Measurements from ENCODE around the gene COMT. TPM values are rescaled to one million over a fixed set of nuclear protein-coding genes. Genes with fewer than 3 reads are reported as not detected.

COMT gene
- total RNA-seq, 1 experiment from 2014 or later = 585 TPM

GRCh38 chr22:20011123-20011992 lies 69.8 kb downstream of the COMT start:
- DNase-seq (ENCODE audit: low read depth) = no peak
- in situ Hi-C loops (cut with HindIII; ENCODE audit: low pct_unique_long_range_greater_than_20kb, low sequenced_read_pairs) = no loop called here

GRCh38 chr22:20011993-20012740 lies 70.6 kb downstream of the COMT start:
- in situ Hi-C loops (cut with HindIII; ENCODE audit: low pct_unique_long_range_greater_than_20kb, low sequenced_read_pairs) = no loop called here
- no peak for DNase-seq (ENCODE audit: low read depth)

- in situ Hi-C loops (cut with HindIII; ENCODE audit: low pct_unique_long_range_greater_than_20kb, low sequenced_read_pairs) = no loop called here
Measured at GRCh38 chr22:20012741-20013331, 71.3 kb downstream of the COMT start.

GRCh38 chr22:20013382-20013871 lies 71.9 kb downstream of the COMT start:
- DNase-seq (ENCODE audit: low read depth) = no peak
- in situ Hi-C loops (cut with HindIII; ENCODE audit: low pct_unique_long_range_greater_than_20kb, low sequenced_read_pairs) = no loop called here

More at GRCh38 chr22:20012741-20013331, 71.3 kb downstream of the COMT start:
- DNase-seq (ENCODE audit: low read depth) = no peak

- in situ Hi-C loops (cut with HindIII; ENCODE audit: low pct_unique_long_range_greater_than_20kb, low sequenced_read_pairs) = no loop called here
- no peak for DNase-seq (ENCODE audit: low read depth)
Measured at GRCh38 chr22:20014526-20015186, 73.1 kb downstream of the COMT start.

GRCh38 chr22:20015187-20015625 lies 73.6 kb downstream of the COMT start:
- in situ Hi-C loops (cut with HindIII; ENCODE audit: low pct_unique_long_range_greater_than_20kb, low sequenced_read_pairs) = no loop called here
- no peak for DNase-seq (ENCODE audit: low read depth)

- in situ Hi-C loops (cut with HindIII; ENCODE audit: low pct_unique_long_range_greater_than_20kb, low sequenced_read_pairs) = no loop called here
- DNase-seq (ENCODE audit: low read depth) = no peak
Measured at GRCh38 chr22:20015971-20016733, 74.6 kb downstream of the COMT start.

- DNase-seq (ENCODE audit: low read depth) = peak; percentile 84
Measured at GRCh38 chr22:20016734-20017621, 75.4 kb downstream of the COMT start, which contains the start of gene ARVCF. Gene ARVCF, minus strand, starts transcription at chr22:20016823. Its CDS starts 26,029 bp downstream, at chr22:19990794.

GRCh38 chr22:20017622-20017958 lies 76.0 kb downstream of the COMT start:
- no peak for DNase-seq (ENCODE audit: low read depth)
- in situ Hi-C loops (cut with HindIII; ENCODE audit: low pct_unique_long_range_greater_than_20kb, low sequenced_read_pairs) = no loop called here

More at GRCh38 chr22:20016734-20017621, 75.4 kb downstream of the COMT start, which contains the start of gene ARVCF:
- in situ Hi-C loops (cut with HindIII; ENCODE audit: low pct_unique_long_range_greater_than_20kb, low sequenced_read_pairs) = no loop called here

GRCh38 chr22:20018001-20018400 lies 76.4 kb downstream of the COMT start:
- in situ Hi-C loops (cut with HindIII; ENCODE audit: low pct_unique_long_range_greater_than_20kb, low sequenced_read_pairs) = no loop called here
- no peak for DNase-seq (ENCODE audit: low read depth)

Other genes starting within 250 kb of the COMT start
- gene SEPTIN5, start 227.3 kb upstream of the COMT start, total RNA-seq (2014; rRNA removed; shearing (Covaris generic); ENCODE audit: low replicate concordance) = 37.8 and 46.2 TPM in 2 replicates
- gene GP1BB, start 218.2 kb upstream of the COMT start, total RNA-seq (2014; rRNA removed; shearing (Covaris generic); ENCODE audit: low replicate concordance) = 11.2 and 12.3 TPM in 2 replicates
- 0.68 TPM in 1 of 2 replicates, not detected in the other for gene TBX1, start 181.0 kb upstream of the COMT start, total RNA-seq (2014; rRNA removed; shearing (Covaris generic); ENCODE audit: low replicate concordance)
- 42.7 and 52.6 TPM in 2 replicates for gene GNB1L, start 86.9 kb upstream of the COMT start, total RNA-seq (2014; rRNA removed; shearing (Covaris generic); ENCODE audit: low replicate concordance)
- 4.2 and 6.6 TPM in 2 replicates for gene RTL10, start 86.9 kb upstream of the COMT start, total RNA-seq (2014; rRNA removed; shearing (Covaris generic); ENCODE audit: low replicate concordance)
- gene TXNRD2, start within 50 bp of the COMT start, total RNA-seq (2014; rRNA removed; shearing (Covaris generic); ENCODE audit: low replicate concordance) = 53.0 and 54.5 TPM in 2 replicates
- gene ARVCF, start 75.1 kb downstream of the COMT start, total RNA-seq (2014; rRNA removed; shearing (Covaris generic); ENCODE audit: low replicate concordance) = 3.6 and 15.2 TPM in 2 replicates
- 26.6 and 55.2 TPM in 2 replicates for gene TANGO2, start 79.3 kb downstream of the COMT start, total RNA-seq (2014; rRNA removed; shearing (Covaris generic); ENCODE audit: low replicate concordance)
- gene DGCR8, start 138.5 kb downstream of the COMT start, total RNA-seq (2014; rRNA removed; shearing (Covaris generic); ENCODE audit: low replicate concordance) = 8.8 and 26.8 TPM in 2 replicates
- gene RANBP1, start 174.3 kb downstream of the COMT start, total RNA-seq (2014; rRNA removed; shearing (Covaris generic); ENCODE audit: low replicate concordance) = 816 and 890 TPM in 2 replicates
- 55.3 and 76.4 TPM in 2 replicates for gene TRMT2A, start 175.5 kb downstream of the COMT start, total RNA-seq (2014; rRNA removed; shearing (Covaris generic); ENCODE audit: low replicate concordance)
- gene ZDHHC8, start 190.0 kb downstream of the COMT start, total RNA-seq (2014; rRNA removed; shearing (Covaris generic); ENCODE audit: low replicate concordance) = 12.6 and 21.8 TPM in 2 replicates
- not detected in 2 replicates for gene CCDC188, start 209.3 kb downstream of the COMT start, total RNA-seq (2014; rRNA removed; shearing (Covaris generic); ENCODE audit: low replicate concordance)

Data from Caki2 (cell line).